ENCODE results near the gene LPIN1. TPM values are rescaled to one million over a fixed set of nuclear protein-coding genes. Genes with fewer than 3 reads are reported as not detected.

LPIN1 gene
- total and polyA plus RNA-seq, 2 of the 8 experiments (the other 6 are each of a cell fraction or from before 2014, with no cell fraction given), result 4.3 to 9.8 TPM

GRCh38 chr2:11784747-11785610 lies 38.5 kb downstream of the LPIN1 start (continued):
- TF ChIP-seq E2F6 (IDR thresholded peaks at IDR 0.05) (peak; percentile 64), TBP (IDR thresholded peaks at IDR 0.05; ENCODE audit: low read depth, low read length) (no peak), KDM4A (IDR thresholded peaks at IDR 0.05; ENCODE audit: low read depth, low read length, severe bottlenecking) (peak; percentile 98), SIX5 (IDR thresholded peaks at IDR 0.05; ENCODE audit: low read depth, low read length) (no peak), HDAC6 (IDR thresholded peaks at IDR 0.05; ENCODE audit: low read depth, low read length) (no peak), CREB1 (IDR thresholded peaks at IDR 0.05) (no peak), PHF8 (conservative IDR thresholded peaks at IDR 0.05; ENCODE audit: low read depth, low read length) (no peak), BCL11A (IDR thresholded peaks at IDR 0.05; ENCODE audit: low read depth in 2 of 2, low read length in 2 of 2) (no peak), MAX (IDR thresholded peaks at IDR 0.05) (peak; percentile 79), SAP30 (IDR thresholded peaks at IDR 0.05; ENCODE audit: insufficient read depth, insufficient replicate concordance, low read length) (no peak), BRCA1 (IDR thresholded peaks at IDR 0.05; ENCODE audit: low read depth, low read length) (no peak)
- TF ChIP-seq, protein P1, sequence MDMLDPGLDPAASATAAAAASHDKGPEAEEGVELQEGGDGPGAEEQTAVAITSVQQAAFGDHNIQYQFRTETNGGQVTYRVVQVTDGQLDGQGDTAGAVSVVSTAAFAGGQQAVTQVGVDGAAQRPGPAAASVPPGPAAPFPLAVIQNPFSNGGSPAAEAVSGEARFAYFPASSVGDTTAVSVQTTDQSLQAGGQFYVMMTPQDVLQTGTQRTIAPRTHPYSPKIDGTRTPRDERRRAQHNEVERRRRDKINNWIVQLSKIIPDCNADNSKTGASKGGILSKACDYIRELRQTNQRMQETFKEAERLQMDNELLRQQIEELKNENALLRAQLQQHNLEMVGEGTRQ (IDR thresholded peaks at IDR 0.05; ENCODE audit: low read length), result no peak
- TF ChIP-seq, protein P2, sequence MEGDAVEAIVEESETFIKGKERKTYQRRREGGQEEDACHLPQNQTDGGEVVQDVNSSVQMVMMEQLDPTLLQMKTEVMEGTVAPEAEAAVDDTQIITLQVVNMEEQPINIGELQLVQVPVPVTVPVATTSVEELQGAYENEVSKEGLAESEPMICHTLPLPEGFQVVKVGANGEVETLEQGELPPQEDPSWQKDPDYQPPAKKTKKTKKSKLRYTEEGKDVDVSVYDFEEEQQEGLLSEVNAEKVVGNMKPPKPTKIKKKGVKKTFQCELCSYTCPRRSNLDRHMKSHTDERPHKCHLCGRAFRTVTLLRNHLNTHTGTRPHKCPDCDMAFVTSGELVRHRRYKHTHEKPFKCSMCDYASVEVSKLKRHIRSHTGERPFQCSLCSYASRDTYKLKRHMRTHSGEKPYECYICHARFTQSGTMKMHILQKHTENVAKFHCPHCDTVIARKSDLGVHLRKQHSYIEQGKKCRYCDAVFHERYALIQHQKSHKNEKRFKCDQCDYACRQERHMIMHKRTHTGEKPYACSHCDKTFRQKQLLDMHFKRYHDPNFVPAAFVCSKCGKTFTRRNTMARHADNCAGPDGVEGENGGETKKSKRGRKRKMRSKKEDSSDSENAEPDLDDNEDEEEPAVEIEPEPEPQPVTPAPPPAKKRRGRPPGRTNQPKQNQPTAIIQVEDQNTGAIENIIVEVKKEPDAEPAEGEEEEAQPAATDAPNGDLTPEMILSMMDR (IDR thresholded peaks at IDR 0.05; ENCODE audit: control extremely low read depth in 1 of 3, insufficient read depth in 1 of 3, low read depth in 1 of 3, low read length in 3 of 3), result peak; percentile 81 to 94 (median 88)

Measured in H1 (cell line).